8988T (cell line): ENCODE measurements around the gene OPN1MW.
"Not testable (repeated sequence)": the region's sequence is repeated elsewhere in the genome, so short reads cannot be mapped to it uniquely, and the experiment has no call there.

Experiments used
- DNase-seq: peaks from one replicate; pipeline ENCODE4 v3.0.0; 2011

Gene OPN1MW

DNA sequence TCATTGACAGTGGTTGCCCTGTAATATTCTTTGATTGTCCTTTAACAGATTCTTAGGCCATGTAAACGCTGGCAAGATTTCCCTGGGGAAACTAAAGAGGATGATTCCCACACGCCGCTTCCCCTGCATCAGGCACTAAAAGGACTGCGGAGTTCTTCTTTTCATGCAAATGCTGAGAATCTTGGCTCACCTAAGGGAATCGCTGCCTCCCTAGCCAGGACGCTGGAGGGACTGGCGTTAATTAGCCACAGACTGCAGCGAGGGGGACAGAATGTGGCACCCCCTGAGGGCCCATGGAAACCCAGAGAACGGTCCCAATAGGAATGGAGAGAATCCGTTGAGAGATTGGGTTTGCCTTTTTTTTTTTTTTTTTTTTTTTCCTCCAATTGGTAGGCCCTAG lies 29.1 kb downstream of the OPN1MW start:
- DNase-seq, result not testable (repeated sequence)

GRCh38 chrX:154219456-154219855 lies 37.1 kb downstream of the OPN1MW start, which contains the start of gene OPN1MW2:
OPN1MW2 (plus strand) TSS chrX:154219756; CDS start chrX:154219816, 60 bp downstream.
- DNase-seq, result not testable (repeated sequence)

DNA sequence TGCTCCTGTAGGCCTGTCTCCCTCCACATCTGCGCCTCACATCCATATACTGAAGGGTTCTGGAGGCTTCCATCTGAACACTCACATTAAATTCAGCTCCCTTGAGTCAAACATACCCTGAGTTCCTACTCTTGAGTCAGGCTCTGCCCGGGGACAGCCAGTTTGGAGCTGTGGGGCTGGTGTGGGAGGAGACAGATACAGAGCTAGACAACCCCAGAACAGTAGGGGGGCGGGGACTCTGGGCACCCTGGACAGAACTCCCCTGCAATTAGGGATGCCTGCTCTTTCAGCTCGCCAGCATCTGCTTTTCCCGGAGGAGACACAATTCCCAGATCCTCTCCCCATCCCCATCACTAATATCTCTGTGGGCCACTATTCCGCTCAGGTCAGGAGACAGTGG lies 42.9 kb downstream of the OPN1MW start:
- not testable (repeated sequence) for DNase-seq

DNA sequence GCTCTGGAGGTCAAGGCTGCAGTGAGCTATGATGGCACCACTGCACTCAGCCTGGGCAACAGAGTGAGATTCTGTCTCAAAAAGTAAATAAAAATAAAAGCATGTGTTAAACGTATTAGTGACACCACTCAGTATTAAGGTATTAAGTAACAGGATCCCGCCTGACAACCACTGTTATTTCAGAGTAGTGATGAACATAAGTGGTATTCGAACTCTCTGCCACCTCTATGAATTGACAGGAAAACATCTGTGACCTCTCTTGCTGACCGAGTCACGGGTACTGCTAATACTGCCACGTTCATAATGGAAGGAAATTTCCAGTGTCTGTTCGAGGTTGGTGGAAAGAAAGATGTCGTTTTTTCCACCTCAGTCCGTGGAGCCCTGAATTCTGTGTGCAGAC lies 44.3 kb downstream of the OPN1MW start:
- DNase-seq, result not testable (repeated sequence)

GRCh38 chrX:154231443-154231842 lies 49.0 kb downstream of the OPN1MW start:
- DNase-seq, result not testable (repeated sequence)

GRCh38 chrX:154233620-154234019 lies 51.2 kb downstream of the OPN1MW start:
- not testable (repeated sequence) for DNase-seq

DNA sequence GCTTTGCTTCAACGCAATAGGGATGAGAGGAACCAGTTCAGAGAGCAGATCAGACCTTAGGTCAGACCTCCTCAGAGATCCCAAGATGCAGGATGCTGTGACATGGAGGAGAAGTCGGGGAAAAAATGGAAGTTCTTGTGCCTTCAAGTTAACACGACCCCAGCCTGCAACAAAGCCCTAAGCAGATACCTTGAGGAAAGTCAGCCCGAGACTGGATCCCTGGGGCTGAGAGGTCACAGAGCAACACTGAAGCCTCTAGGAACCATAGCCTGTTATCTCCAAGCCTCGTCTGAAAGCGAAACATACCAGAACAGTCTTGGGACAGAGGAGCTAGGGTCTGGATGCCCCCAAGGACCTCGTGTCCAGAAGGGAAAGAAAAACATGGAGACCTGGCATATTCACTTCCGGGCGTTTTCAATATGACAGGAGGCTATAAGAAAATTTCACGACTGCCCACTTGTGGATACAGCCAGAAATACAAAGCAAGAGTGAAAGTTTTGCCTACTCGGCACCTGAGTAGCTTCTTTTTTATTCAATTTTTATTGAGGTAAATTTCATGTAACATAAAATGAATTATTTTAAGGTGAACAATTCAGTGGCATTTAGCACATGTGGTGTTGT lies 56.7 kb downstream of the OPN1MW start:
- DNase-seq, result not testable (repeated sequence)

- DNase-seq, result not testable (repeated sequence)
Measured at GRCh38 chrX:154239982-154240503, 57.6 kb downstream of the OPN1MW start.
